Testis (tissue), 2 donors: ENCODE results near the gene CDK5RAP2.

Source experiments
- CTCF ChIP-seq, 3 experiments: fragments of 450-650 bp in 2 of 3; fragments of 200-600 bp in 1 of 3; sonication (generic) in 1 of 3; IDR thresholded peaks; one replicate each; pipeline ENCODE4 v1.5.1; 2016 to 2019; ENCODE audit warnings: antibody characterized with exemption in 3 of 3, mild to moderate bottlenecking in 2 of 3, moderate library complexity in 1 of 3
- POLR2A ChIP-seq: fragments of 450-650 bp; IDR thresholded peaks from one replicate; pipeline ENCODE4 v1.6.1; 2017; ENCODE audit warnings: antibody characterized with exemption, mild to moderate bottlenecking, moderate library complexity

- TF ChIP-seq POLR2A: no peak
- TF ChIP-seq CTCF (IDR thresholded peaks at IDR 0.05): no peak
Observed at GRCh38 chr9:120562861-120563443, 17.0 kb downstream of the CDK5RAP2 start.
